ENCODE results near the gene AMIGO3.

Gene AMIGO3, protein sequence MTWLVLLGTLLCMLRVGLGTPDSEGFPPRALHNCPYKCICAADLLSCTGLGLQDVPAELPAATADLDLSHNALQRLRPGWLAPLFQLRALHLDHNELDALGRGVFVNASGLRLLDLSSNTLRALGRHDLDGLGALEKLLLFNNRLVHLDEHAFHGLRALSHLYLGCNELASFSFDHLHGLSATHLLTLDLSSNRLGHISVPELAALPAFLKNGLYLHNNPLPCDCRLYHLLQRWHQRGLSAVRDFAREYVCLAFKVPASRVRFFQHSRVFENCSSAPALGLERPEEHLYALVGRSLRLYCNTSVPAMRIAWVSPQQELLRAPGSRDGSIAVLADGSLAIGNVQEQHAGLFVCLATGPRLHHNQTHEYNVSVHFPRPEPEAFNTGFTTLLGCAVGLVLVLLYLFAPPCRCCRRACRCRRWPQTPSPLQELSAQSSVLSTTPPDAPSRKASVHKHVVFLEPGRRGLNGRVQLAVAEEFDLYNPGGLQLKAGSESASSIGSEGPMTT

DNA sequence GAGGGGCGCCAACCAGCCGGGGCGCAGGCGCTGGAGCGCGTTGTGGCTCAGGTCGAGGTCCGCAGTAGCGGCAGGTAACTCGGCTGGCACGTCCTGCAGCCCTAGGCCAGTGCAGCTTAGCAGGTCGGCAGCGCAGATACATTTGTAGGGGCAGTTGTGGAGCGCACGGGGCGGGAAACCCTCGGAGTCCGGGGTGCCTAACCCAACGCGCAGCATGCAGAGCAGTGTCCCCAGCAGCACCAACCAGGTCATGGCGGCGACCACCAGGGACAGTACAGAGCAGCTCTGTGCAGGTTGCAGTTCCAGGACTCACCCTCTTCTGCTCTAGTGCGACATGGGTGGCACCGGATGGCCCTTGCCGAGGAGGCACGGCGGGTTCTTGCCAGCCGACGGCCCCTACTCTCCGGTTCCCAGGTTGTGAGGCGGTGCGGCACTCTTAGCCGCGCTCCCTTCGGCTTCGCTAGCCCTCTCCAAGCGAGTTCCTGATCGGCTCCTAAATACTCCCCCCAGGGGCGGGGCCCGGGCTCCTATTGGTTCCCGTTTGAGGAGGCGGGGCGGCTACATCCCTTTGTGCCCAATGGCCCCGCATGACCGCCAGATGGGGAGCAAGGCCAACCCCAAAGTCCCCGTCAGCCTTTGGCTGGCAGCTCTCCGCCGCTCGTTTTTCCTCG is at the start of gene AMIGO3:
Gene AMIGO3, minus strand, starts transcription at position 471 of the 671 bp plus-strand sequence. Its CDS starts 219 bp downstream, at position 252.
- H3K27ac ChIP-seq = peak within 1 kb of the TSS; percentile 72
- peak; percentile 95 for DNase-seq (ENCODE audit: low spot score)
- POLR2A ChIA-PET (ENCODE audit: low non-redundant PET) = no interaction called here
- TF ChIP-seq, protein P1, sequence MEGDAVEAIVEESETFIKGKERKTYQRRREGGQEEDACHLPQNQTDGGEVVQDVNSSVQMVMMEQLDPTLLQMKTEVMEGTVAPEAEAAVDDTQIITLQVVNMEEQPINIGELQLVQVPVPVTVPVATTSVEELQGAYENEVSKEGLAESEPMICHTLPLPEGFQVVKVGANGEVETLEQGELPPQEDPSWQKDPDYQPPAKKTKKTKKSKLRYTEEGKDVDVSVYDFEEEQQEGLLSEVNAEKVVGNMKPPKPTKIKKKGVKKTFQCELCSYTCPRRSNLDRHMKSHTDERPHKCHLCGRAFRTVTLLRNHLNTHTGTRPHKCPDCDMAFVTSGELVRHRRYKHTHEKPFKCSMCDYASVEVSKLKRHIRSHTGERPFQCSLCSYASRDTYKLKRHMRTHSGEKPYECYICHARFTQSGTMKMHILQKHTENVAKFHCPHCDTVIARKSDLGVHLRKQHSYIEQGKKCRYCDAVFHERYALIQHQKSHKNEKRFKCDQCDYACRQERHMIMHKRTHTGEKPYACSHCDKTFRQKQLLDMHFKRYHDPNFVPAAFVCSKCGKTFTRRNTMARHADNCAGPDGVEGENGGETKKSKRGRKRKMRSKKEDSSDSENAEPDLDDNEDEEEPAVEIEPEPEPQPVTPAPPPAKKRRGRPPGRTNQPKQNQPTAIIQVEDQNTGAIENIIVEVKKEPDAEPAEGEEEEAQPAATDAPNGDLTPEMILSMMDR (conservative IDR thresholded peaks at IDR 0.05; ENCODE audit: low read depth) = peak; percentile 37; the same call in 1 of the 2 replicates
- CTCF ChIA-PET = interaction anchor here (0.6 to 1.6 kb wide), 4 partner anchors 15 to 898 kb away, joined by 3 to 7 read pairs (median 4); partner anchors contain the start of gene MON1A

DNA sequence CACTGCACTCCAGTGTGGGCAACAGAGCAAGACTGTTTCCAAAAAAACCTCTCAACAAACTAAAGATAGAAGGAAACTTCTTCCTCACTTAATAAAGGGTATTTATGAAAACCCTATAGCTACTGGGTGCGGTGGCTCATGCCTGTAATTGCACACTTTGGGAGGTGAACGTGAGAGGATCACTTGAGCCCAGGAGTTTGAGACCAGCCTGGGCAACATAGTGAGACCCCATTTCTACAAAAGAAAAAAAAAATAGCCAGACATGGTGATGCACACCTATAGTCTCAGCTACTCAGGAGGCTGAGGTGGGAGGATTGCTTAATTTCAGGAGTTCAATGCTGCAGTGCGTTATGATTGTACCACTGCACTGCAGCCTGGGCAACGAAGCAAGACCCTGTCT is 44.5 kb upstream of the AMIGO3 start:
- no peak overlapping the region for H3K27ac ChIP-seq
- ChIA-PET POLR2A (ENCODE audit: low non-redundant PET) (no interaction called here), CTCF (no interaction called here)
- DNase-seq (ENCODE audit: low spot score) = no peak
- TF ChIP-seq, protein P1 (conservative IDR thresholded peaks at IDR 0.05; ENCODE audit: low read depth) = no peak

DNA sequence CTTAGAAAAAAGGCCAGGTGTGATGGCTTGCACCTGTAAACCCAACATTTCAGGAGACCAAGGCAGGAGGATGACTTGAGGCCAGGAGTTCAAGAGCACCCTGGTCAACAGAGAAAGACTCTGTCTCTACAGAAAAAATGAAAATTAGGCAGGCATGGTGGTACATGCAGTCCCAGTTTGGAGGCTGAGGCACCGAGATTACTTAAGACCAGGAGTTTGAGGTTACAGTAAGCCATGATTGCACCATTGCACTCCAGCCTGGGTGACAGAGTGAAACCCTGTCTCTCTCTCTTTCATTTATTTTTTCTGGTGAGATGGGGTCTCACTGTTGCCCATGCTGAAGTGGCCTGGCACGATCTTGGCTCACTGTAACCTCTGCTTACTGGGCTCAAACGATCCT is 42.2 kb upstream of the AMIGO3 start:
- CTCF ChIA-PET = no interaction called here
- POLR2A ChIA-PET (ENCODE audit: low non-redundant PET) = no interaction called here

DNA sequence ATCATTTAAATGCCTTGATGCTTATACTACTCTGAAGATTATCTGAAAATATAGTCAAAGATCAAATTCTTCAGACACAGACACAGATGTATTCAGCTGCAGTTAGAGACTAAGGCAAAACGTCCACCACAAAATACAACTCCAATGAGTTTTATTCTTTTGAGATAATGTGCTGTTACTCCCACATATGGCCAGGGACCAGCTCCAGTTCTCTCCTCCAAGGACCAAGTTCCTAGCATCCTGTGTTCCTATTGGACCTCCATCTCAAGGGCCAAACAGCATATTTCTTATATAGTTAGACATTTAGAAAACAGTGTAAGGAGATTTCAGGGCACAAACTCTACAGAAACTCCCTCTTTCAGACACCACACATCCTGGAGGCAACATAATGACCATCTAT is 39.7 kb upstream of the AMIGO3 start:
- H3K27ac ChIP-seq = no peak overlapping the region
- DNase-seq (ENCODE audit: low spot score) = no peak
- TF ChIP-seq, protein P1 (conservative IDR thresholded peaks at IDR 0.05; ENCODE audit: low read depth) = no peak
- ChIA-PET CTCF (no interaction called here), POLR2A (ENCODE audit: low non-redundant PET) (no interaction called here)

More for the DNA sequence above, 42.2 kb upstream of the AMIGO3 start:
- TF ChIP-seq, protein P1 (conservative IDR thresholded peaks at IDR 0.05; ENCODE audit: low read depth) = no peak
- DNase-seq (ENCODE audit: low spot score) = no peak
- H3K27ac ChIP-seq = peak overlapping the region; percentile 21; the same call in 1 of the 2 replicates

DNA sequence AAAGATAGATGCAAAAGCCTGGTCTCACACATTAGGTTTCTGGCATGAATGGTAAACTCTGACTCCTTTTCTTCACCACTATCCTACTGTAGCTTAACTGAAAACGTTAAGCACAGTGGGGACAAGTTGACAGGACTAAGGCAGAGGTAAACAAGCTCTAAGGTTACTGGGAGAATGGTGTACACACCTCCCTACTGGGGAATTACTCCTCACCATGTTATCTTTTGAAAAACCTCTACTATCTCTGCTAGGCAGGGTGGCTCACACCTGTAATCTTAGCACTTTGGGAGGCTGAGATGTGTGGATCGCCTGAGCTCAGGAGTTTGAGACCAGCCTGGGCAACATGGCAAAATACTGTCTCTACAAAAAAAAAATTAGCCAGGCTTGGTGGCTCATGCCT is 37.7 kb upstream of the AMIGO3 start:
- no peak for DNase-seq (ENCODE audit: low spot score)
- no peak overlapping the region for H3K27ac ChIP-seq
- ChIA-PET CTCF (interaction anchor here (1.3 kb wide), 1 partner anchor 13 kb away, joined by 3 read pairs; no protein-coding TSS in a partner anchor), POLR2A (ENCODE audit: low non-redundant PET) (no interaction called here)
- TF ChIP-seq, protein P1 (conservative IDR thresholded peaks at IDR 0.05; ENCODE audit: low read depth) = no peak

DNA sequence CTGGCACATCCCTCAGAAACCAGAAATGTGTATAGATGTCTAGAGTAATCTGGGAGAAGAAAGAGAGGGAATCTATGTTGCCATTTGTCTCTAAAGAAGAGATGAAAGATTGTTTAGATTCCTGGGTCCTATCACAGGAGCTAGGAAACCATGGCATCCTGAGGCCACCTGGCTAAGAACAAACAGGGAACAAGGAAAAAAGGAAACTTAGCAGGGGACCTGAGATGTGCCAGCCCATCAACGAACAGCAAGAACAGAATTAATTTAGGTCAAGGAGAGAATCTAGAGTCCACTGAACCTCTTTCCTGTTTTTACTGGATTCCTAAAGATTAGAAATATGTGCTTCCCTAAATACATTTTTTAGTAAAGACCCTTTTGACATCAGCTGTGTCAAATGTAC is 36.6 kb upstream of the AMIGO3 start:
- CTCF ChIA-PET = interaction anchor here (0.6 kb wide), 1 partner anchor 637 kb away, joined by 3 read pairs; no protein-coding TSS in a partner anchor
- TF ChIP-seq, protein P1 (conservative IDR thresholded peaks at IDR 0.05; ENCODE audit: low read depth) = no peak
- no peak for DNase-seq (ENCODE audit: low spot score)
- POLR2A ChIA-PET (ENCODE audit: low non-redundant PET) = no interaction called here
- no peak overlapping the region for H3K27ac ChIP-seq

All from RWPE1 (cell line).